K562 (cell line): ENCODE results near the gene OR2F1. TPM values are rescaled to one million over a fixed set of nuclear protein-coding genes. Genes with fewer than 3 reads are reported as not detected.

ENCODE experiments used
- ATAC-seq: fragments of 200-7000 bp; cut with Tn5 transposase; 3 replicates; pipeline ENCODE4 v1.9.1; 2020; ENCODE audit warnings: moderate library complexity
- BruUV-seq: library from RNA; stranded (reverse); fragments of 400-500 nt; replicated peaks from 2 replicates; lab custom pipeline; 2021; lab: Mats Ljungman, UMichigan
- CTCF ChIA-PET: fragments of 300-600 bp; formaldehyde crosslinking; extraction: SDS; loops from one replicate; lab custom pipeline; 2021; ENCODE audit warnings: low intra/inter-chr PET ratio; lab: Yijun Ruan, JAX
- POLR2A ChIA-PET: fragments of 300-600, 350-650 bp; sonication (Branson Sonifier 250); formaldehyde crosslinking; extraction: SDS; loops from one replicate; lab custom pipeline; 2021; ENCODE audit warnings: antibody characterized with exemption, inconsistent platforms; lab: Yijun Ruan, JAX
- DNase-seq, 4 experiments: peaks; one replicate each; pipeline versions ENCODE4 v3.0.0 to v3.0.0-alpha.2; 2011 to 2018; ENCODE audit warnings: low spot score in 3 of 4, mixed read lengths in 3 of 4; ENCODE audit errors: extremely low read depth in 1 of 4
- FAIRE-seq: peaks from 2 replicates; lab custom pipeline; 2011; peaks lifted over from hg19 to GRCh38; lab: Jason Lieb, UNC
- H2AFZ ChIP-seq: 2 replicates; pipeline ENCODE4 v1.6.0; 2011; ENCODE audit warnings: low read depth, low read length, control low read depth, inconsistent platforms
- H3K27ac ChIP-seq: fragments of 200-600 bp; 3 replicates; pipeline ENCODE4 v1.8.0; 2011; ENCODE audit warnings: low read depth, mild to moderate bottlenecking, control low read depth, inconsistent platforms, low read length, moderate library complexity, mixed read lengths; ENCODE audit errors: extremely low read depth
- H3K27me3 ChIP-seq, 2 experiments: fragments of 300-600 bp in 1 of 2; 2 replicates in 1 of 2; 3 replicates in 1 of 2; pipeline versions ENCODE4 v1.6.0 to v1.8.0; 2011; ENCODE audit warnings: inconsistent platforms in 2 of 2, low read length in 2 of 2, mild to moderate bottlenecking in 1 of 2, mixed read lengths in 1 of 2, moderate library complexity in 1 of 2; ENCODE audit not compliant: control insufficient read depth in 2 of 2, insufficient read depth in 2 of 2
- H3K36me3 ChIP-seq: fragments of 300-600 bp; 3 replicates; pipeline ENCODE4 v1.8.0; 2011; ENCODE audit warnings: mild to moderate bottlenecking, low read length, inconsistent platforms; ENCODE audit not compliant: control insufficient read depth, insufficient read depth
- H3K4me1 ChIP-seq, 2 experiments: fragments of 200-600 bp in 1 of 2; replicated peaks in 1 of 2; 2 replicates in 1 of 2; 3 replicates in 1 of 2; pipeline versions ENCODE4 v1.5.1 to v1.8.0; 2011; ENCODE audit warnings: inconsistent platforms in 2 of 2, low read length in 2 of 2, mild to moderate bottlenecking in 1 of 2, mixed read lengths in 1 of 2, moderate library complexity in 1 of 2; ENCODE audit not compliant: control insufficient read depth in 2 of 2, insufficient read depth in 2 of 2
- H3K4me2 ChIP-seq: 2 replicates; pipeline ENCODE4 v1.6.1; 2011; ENCODE audit warnings: low read length, control low read depth, inconsistent platforms, mixed read lengths; ENCODE audit not compliant: insufficient read depth
- H3K4me3 ChIP-seq: fragments of 200-600 bp; sonication (generic), shearing (Covaris generic); 2 replicates; pipeline ENCODE4 v1.5.1; 2016; ENCODE audit warnings: control low read depth, inconsistent platforms
- H3K79me2 ChIP-seq: fragments of 200-600 bp; 3 replicates; pipeline ENCODE4 v1.8.0; 2011; ENCODE audit warnings: low read length, inconsistent platforms; ENCODE audit not compliant: control insufficient read depth, insufficient read depth
- H3K9ac ChIP-seq, 2 experiments: 2 replicates each; pipeline versions ENCODE4 v1.6.0 to v1.6.1; 2011; ENCODE audit warnings: low read depth in 2 of 2, low read length in 2 of 2, control low read depth in 1 of 2, inconsistent platforms in 1 of 2, mild to moderate bottlenecking in 1 of 2, mixed read lengths in 1 of 2; ENCODE audit not compliant: insufficient read depth in 1 of 2
- H3K9me1 ChIP-seq: one replicate; pipeline ENCODE4 v1.6.0; 2011; ENCODE audit warnings: inconsistent platforms, mild to moderate bottlenecking, low read length, moderate library complexity; ENCODE audit not compliant: control insufficient read depth, insufficient read depth
- H3K9me3 ChIP-seq: replicated peaks from 2 replicates; pipeline ENCODE4 v1.5.1; 2011; ENCODE audit warnings: low read depth, low read length, inconsistent platforms; ENCODE audit not compliant: control insufficient read depth, insufficient read depth
- H4K20me1 ChIP-seq: replicated peaks from 2 replicates; pipeline ENCODE4 v1.6.1; 2011; ENCODE audit warnings: low read length, inconsistent platforms, mixed read lengths; ENCODE audit not compliant: control insufficient read depth, insufficient read depth
- RB1 ChIP-seq: fragments of 450-650 bp; IDR thresholded peaks from 2 replicates; pipeline ENCODE4 v1.6.1; 2017; ENCODE audit warnings: low read depth, mild to moderate bottlenecking
- RFX1 ChIP-seq: fragments of 450-650 bp; IDR thresholded peaks from 2 replicates; pipeline ENCODE4 v1.6.1; 2016; ENCODE audit warnings: mild to moderate bottlenecking, moderate library complexity
- WGBS: fragments of 100-300 bp; shearing (Covaris generic); methylation state at CpG from one replicate; pipeline ENCODE4 v1.1.6; 2016; ENCODE audit warnings: low coverage, mixed read lengths; ENCODE audit not compliant: insufficient coverage; ENCODE audit errors: missing lambda C conversion rate; 5-methylcytosine and 5-hydroxymethylcytosine counted together
- in situ Hi-C: fragments of 300-500 bp; cut with MboI; formaldehyde crosslinking; loops from 4 replicates; pipeline ENCODE4 v1.15.0; 2018; ENCODE audit warnings: inconsistent platforms, mixed read lengths
- intact Hi-C: fragments of 100-400 bp; cut with micrococcal nuclease; formaldehyde crosslinking; loops from 2 replicates; pipeline ENCODE4 v1.14.2; 2022
- polyA plus RNA-seq, 8 experiments: library from polyadenylated mRNA; depleted of rRNA in 4 of 8; stranded (reverse) in 5 of 8; unstranded in 3 of 8; fragments of >200 nt; fragmentation: Nextera tagmentation in 2 of 8; fragmentation: Illumina TruSeq in 1 of 8; extraction: Ambion mirVana in 2 of 8; extraction: Trizol in 1 of 8; gene quantifications; 2 replicates each; pipeline versions ENCODE4 v1.2.1 to v1.2.3, GENCODE V29; 2011 to 2014; ENCODE audit warnings: inconsistent platforms in 1 of 8, missing spikeins in 1 of 8
- total RNA-seq, 7 experiments: library from RNA; depleted of rRNA in 6 of 7; stranded (reverse); fragments of >200 nt in 6 of 7; fragmentation: Illumina TruSeq in 2 of 7; extraction: Trizol in 2 of 7; gene quantifications; 2 replicates each; pipeline versions ENCODE4 v1.2.1 to v1.2.3, GENCODE V29; 2011 to 2021; ENCODE audit warnings: low replicate concordance in 1 of 7
- TF ChIP-seq, protein P1 (sequence below): sonication (generic); formaldehyde crosslinking; IDR thresholded peaks from 2 replicates; pipeline ENCODE4 v1.8.0; 2022; ENCODE audit warnings: mild to moderate bottlenecking, missing genetic modification reagents

OR2F1 gene
- total and polyA plus RNA-seq, 9 of the 15 experiments (the other 6 are each of a cell fraction or from before 2014, with no cell fraction given), result not detected

DNA sequence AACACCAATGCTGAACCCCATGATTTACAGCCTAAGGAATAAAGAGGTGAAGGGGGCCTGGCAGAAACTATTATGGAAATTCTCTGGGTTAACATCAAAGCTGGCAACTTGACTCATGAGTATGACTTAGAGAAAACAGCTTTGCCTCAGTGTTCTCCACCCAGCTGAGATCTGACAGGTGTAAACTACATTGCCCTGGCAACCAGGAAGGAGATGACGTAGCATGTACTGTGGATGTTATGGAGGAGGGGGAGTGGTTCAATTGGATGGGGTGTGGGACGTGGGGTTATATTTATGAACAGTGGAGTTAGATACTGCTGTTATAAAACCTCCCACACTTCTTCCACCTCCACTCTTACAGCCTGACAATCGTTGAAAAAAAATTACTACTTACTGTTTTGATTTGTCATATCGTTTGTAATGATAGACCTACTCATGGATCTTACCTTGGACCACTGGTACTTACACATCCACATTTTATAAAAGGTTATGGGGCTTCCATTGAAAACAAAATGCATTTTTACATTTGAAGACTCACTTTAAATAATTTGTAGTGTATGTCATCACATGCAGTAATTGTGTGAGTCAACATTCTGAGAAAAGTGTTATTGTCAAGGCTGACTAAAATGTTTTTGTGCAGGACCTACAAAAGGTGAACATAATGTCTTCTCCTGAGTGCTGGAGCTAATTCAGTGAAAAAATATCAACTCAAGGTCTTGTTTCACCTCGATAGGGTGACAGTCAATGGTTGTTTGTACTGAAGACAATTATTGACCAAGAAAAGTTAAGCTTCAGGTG is 6.4 kb downstream of the OR2F1 start:
- Histone ChIP-seq H2AFZ (no peak overlapping the region), H3K9ac (no peak overlapping the region), H3K36me3 (no peaks in the 10 kb centered on the region), H4K20me1 (no peaks in the 10 kb centered on the region), H3K4me3 (no peak overlapping the region), H3K9me1 (no peaks in the 10 kb centered on the region)
- intact Hi-C loops, result no loop called here
- TF ChIP-seq, protein P1, sequence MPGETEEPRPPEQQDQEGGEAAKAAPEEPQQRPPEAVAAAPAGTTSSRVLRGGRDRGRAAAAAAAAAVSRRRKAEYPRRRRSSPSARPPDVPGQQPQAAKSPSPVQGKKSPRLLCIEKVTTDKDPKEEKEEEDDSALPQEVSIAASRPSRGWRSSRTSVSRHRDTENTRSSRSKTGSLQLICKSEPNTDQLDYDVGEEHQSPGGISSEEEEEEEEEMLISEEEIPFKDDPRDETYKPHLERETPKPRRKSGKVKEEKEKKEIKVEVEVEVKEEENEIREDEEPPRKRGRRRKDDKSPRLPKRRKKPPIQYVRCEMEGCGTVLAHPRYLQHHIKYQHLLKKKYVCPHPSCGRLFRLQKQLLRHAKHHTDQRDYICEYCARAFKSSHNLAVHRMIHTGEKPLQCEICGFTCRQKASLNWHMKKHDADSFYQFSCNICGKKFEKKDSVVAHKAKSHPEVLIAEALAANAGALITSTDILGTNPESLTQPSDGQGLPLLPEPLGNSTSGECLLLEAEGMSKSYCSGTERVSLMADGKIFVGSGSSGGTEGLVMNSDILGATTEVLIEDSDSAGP (CRISPR knock-in tag), result no peak
- TF ChIP-seq RB1, result no peak
- TF ChIP-seq RFX1, result peak; percentile 20; the same call in 1 of the 2 replicates
- TF ChIP-seq, all 486 proteins: peak for 1
- Histone ChIP-seq H3K4me1 (no peaks in the 10 kb centered on the region), H3K9me3 (no peaks in the 10 kb centered on the region), H3K79me2 (no peaks in the 10 kb centered on the region), H3K4me2 (no peak overlapping the region), H3K27ac (no peak overlapping the region), H3K27me3 (no peaks in the 10 kb centered on the region)
- CTCF ChIA-PET, result no interaction called here
- no peak for FAIRE-seq
- DNase-seq, result no peak
- BruUV-seq, result no TSS peak
- in situ Hi-C loops, result no loop called here
- ATAC-seq, result no peak
- WGBS, result under 1% methylated on average over 5 of the region's 5 CpGs
- POLR2A ChIA-PET, result interaction anchor here (1.2 kb wide), 1 partner anchor 12 kb away, joined by 3 read pairs; no protein-coding TSS in a partner anchor
